HCT116 (cell line): ENCODE measurements around the gene FHOD1. TPM values are rescaled to one million over a fixed set of nuclear protein-coding genes. Genes with fewer than 3 reads are reported as not detected.

Experiments used
- ATAC-seq: fragments of 200-7000 bp; cut with Tn5 transposase; 2 replicates; pipeline ENCODE4 v1.9.1; 2020; ENCODE audit warnings: mild to moderate bottlenecking, moderate library complexity
- BruUV-seq: library from RNA; stranded (reverse); fragments of 400-500 nt; replicated peaks from 2 replicates; lab custom pipeline; 2021; lab: Mats Ljungman, UMichigan
- CTCF ChIA-PET: fragments of 300-600 bp; sonication (Branson Sonifier 250); formaldehyde crosslinking; loops from one replicate; lab custom pipeline; 2021; ENCODE audit warnings: antibody characterized with exemption; lab: Charles Lee
- POLR2A ChIA-PET: fragments of 300-600, 350-600 bp; sonication (Branson Sonifier 250); formaldehyde crosslinking; loops from one replicate; lab custom pipeline; 2021; ENCODE audit warnings: antibody characterized with exemption; lab: Charles Lee
- RAD21 ChIA-PET, 2 experiments: fragments of 300-600 bp; sonication (Branson Sonifier 250); formaldehyde crosslinking; loops; one replicate each; lab custom pipeline; 2023; ENCODE audit warnings: low total read pairs in 2 of 2; ENCODE audit not compliant: uncharacterized antibody in 2 of 2, unreplicated experiment in 2 of 2, low non-redundant PET in 1 of 2; lab: Charles Lee
- DNase-seq: peaks from one replicate; pipeline ENCODE4 v3.0.0-alpha.2; 2010; ENCODE audit warnings: low read depth, low spot score
- H2AFZ ChIP-seq: fragments of 200-600 bp; shearing (Covaris generic), sonication (generic); 2 replicates; pipeline ENCODE4 v1.6.1; 2017; ENCODE audit warnings: low read depth, mixed run types, mixed read lengths, antibody characterized with exemption, low read length; ENCODE audit not compliant: poor library complexity, severe bottlenecking
- H3K27ac ChIP-seq: 2 replicates; pipeline ENCODE4 v1.5.1; 2012; ENCODE audit warnings: low read depth, low read length
- H3K27me3 ChIP-seq: fragments of 200-600 bp; sonication (generic); 2 replicates; pipeline ENCODE4 v1.6.1; 2016; ENCODE audit warnings: mixed run types, low read length, mixed read lengths; ENCODE audit not compliant: insufficient read depth
- H3K36me3 ChIP-seq, 2 experiments: fragments of 200-500 bp in 1 of 2; fragments of 200-600 bp in 1 of 2; sonication (Bioruptor generic) in 1 of 2; sonication (generic) in 1 of 2; 2 replicates each; pipeline versions ENCODE4 v1.5.1 to v1.6.1; 2014 to 2016; ENCODE audit warnings: low read length in 2 of 2, inconsistent platforms in 1 of 2, mixed read lengths in 1 of 2, mixed run types in 1 of 2; ENCODE audit not compliant: insufficient read depth in 2 of 2, control insufficient read depth in 1 of 2
- H3K4me1 ChIP-seq, 2 experiments: fragments of 200-600 bp in 1 of 2; sonication (generic) in 1 of 2; 2 replicates each; pipeline versions ENCODE4 v1.5.1 to v1.6.1; 2012 to 2017; ENCODE audit warnings: low read length in 2 of 2, inconsistent platforms in 1 of 2, mild to moderate bottlenecking in 1 of 2, mixed read lengths in 1 of 2, mixed run types in 1 of 2, moderate library complexity in 1 of 2; ENCODE audit not compliant: insufficient read depth in 2 of 2, control insufficient read depth in 1 of 2
- H3K4me2 ChIP-seq: fragments of 200-600 bp; sonication (generic); 2 replicates; pipeline ENCODE4 v1.6.1; 2017; ENCODE audit warnings: mixed run types, low read length, mixed read lengths
- H3K4me3 ChIP-seq, 2 experiments: fragments of 200-600 bp in 1 of 2; sonication (generic) in 1 of 2; replicated peaks in 1 of 2; 2 replicates each; pipeline ENCODE4 v1.5.1; 2011 to 2016; ENCODE audit warnings: low read length in 2 of 2, control low read depth in 1 of 2, low read depth in 1 of 2, mild to moderate bottlenecking in 1 of 2, mixed read lengths in 1 of 2, mixed run types in 1 of 2
- H3K79me2 ChIP-seq: fragments of 200-600 bp; sonication (generic); 2 replicates; pipeline ENCODE4 v1.6.1; 2017; ENCODE audit warnings: mild to moderate bottlenecking, mixed run types, low read length, moderate library complexity, mixed read lengths; ENCODE audit not compliant: insufficient read depth
- H3K9ac ChIP-seq: fragments of 200-600 bp; sonication (generic); 2 replicates; pipeline ENCODE4 v1.6.1; 2016; ENCODE audit warnings: low read length, mixed read lengths
- H3K9me2 ChIP-seq: fragments of 200-600 bp; sonication (generic), shearing (Covaris generic); 2 replicates; pipeline ENCODE4 v1.6.1; 2017; ENCODE audit warnings: mixed run types, mild to moderate bottlenecking, moderate library complexity; ENCODE audit not compliant: insufficient read depth
- H3K9me3 ChIP-seq, 2 experiments: fragments of 200-500 bp in 1 of 2; fragments of 200-600 bp in 1 of 2; sonication (Bioruptor generic) in 1 of 2; sonication (generic) in 1 of 2; 2 replicates each; pipeline ENCODE4 v1.6.1; 2014 to 2017; ENCODE audit warnings: low read length in 2 of 2, mixed read lengths in 2 of 2, inconsistent platforms in 1 of 2, low read depth in 1 of 2, mild to moderate bottlenecking in 1 of 2, mixed run types in 1 of 2, moderate library complexity in 1 of 2; ENCODE audit not compliant: control insufficient read depth in 1 of 2, insufficient read depth in 1 of 2
- H4K20me1 ChIP-seq: fragments of 200-600 bp; sonication (generic), shearing (Covaris generic); 2 replicates; pipeline ENCODE4 v1.6.1; 2017; ENCODE audit warnings: mixed run types, mild to moderate bottlenecking, moderate library complexity; ENCODE audit not compliant: insufficient read depth
- EGR1 ChIP-seq: IDR thresholded peaks from 2 replicates; pipeline ENCODE4 v1.6.1; 2012; ENCODE audit warnings: low read depth
- REST ChIP-seq: IDR thresholded peaks from 2 replicates; pipeline ENCODE4 v1.6.1; 2012; ENCODE audit warnings: low read depth
- SP1 ChIP-seq: IDR thresholded peaks from 2 replicates; pipeline ENCODE4 v1.6.1; 2012; ENCODE audit warnings: low read depth
- SRF ChIP-seq: IDR thresholded peaks from 2 replicates; pipeline ENCODE4 v1.6.1; 2012; ENCODE audit warnings: low read depth
- TCF7L2 ChIP-seq: IDR thresholded peaks from 2 replicates; pipeline ENCODE4 v1.7.0; 2011; ENCODE audit warnings: borderline replicate concordance, inconsistent platforms; ENCODE audit not compliant: insufficient read depth, insufficient read length; ENCODE audit errors: extremely low read depth
- ZNF274 ChIP-seq: fragments of 200-500 bp; sonication (Bioruptor generic); IDR thresholded peaks from 2 replicates; pipeline ENCODE4 v1.6.1; 2014; ENCODE audit warnings: mild to moderate bottlenecking, low read depth, low read length, inconsistent platforms
- intact Hi-C: fragments of 100-400 bp; cut with micrococcal nuclease; formaldehyde crosslinking; loops from 2 replicates; pipeline ENCODE4 v1.10.0; 2022
- total RNA-seq: library from RNA; stranded (reverse); gene quantifications from one replicate; pipeline ENCODE4 v1.2.1, GENCODE V29; 2021; ENCODE audit not compliant: unreplicated experiment

FHOD1 gene
- total RNA-seq, 1 experiment from 2014 or later: 69.2 TPM

DNA sequence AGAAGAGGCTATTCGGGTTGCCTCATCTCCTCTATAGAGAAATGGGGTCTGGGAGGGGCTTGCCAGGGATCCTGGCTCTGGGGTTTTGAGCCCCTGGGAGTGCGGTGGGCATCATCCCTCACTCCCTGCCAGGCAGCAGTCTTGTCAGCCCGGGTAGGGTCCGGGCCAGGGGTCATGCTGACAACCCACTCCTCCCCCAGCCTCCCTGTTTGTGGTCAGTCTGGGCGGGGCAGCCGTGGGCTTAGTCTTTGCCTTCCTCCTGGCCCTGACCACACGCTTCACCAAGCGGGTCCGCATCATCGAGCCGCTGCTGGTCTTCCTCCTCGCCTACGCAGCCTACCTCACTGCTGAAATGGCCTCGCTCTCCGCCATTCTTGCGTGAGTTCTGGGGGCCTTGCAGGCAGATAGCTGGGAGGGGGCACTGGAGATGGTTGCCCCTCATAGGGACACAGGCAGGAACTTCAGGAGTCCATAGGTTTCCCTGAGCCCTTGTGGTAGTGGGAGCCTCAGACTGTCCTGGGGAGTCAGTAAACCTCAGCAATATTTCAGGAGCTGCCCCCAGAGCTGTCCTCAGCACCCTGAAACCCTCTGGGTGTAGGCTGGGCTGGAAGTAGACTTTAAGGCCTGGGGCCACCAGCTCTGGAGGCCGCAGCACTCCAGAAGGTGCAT lies 8.4 kb upstream of the FHOD1 start:
- CTCF ChIA-PET: no interaction called here
- Histone ChIP-seq H3K9me3 (no peaks in the 10 kb centered on the region), H3K9me2 (no peaks in the 10 kb centered on the region), H3K4me3 (no peak overlapping the region), H3K4me1 (no peaks in the 10 kb centered on the region), H3K79me2 (no peaks in the 10 kb centered on the region), H4K20me1 (no peaks in the 10 kb centered on the region), H3K27ac (no peak overlapping the region), H3K4me2 (no peak overlapping the region), H3K36me3 (no peaks in the 10 kb centered on the region; a peak in 1 of 4 replicates), H3K27me3 (no peaks in the 10 kb centered on the region), H2AFZ (no peak overlapping the region), H3K9ac (no peak overlapping the region)
- RAD21 ChIA-PET: no interaction called here
- BruUV-seq: no TSS peak
- POLR2A ChIA-PET: no interaction called here
- no peak for DNase-seq
- TF ChIP-seq EGR1: no peak
- TF ChIP-seq TCF7L2: no peak
- no peak for TF ChIP-seq ZNF274
- no peak for TF ChIP-seq REST
- TF ChIP-seq SRF: no peak
- TF ChIP-seq SP1: no peak
- no peak for ATAC-seq
- intact Hi-C loops: no loop called here
